ENCODE measurements around the gene FZR1. TPM values are rescaled to one million over a fixed set of nuclear protein-coding genes. Genes with fewer than 3 reads are reported as not detected.

FZR1 gene
- total and polyA plus RNA-seq, 9 donors, result 3.9 to 54.9 (median 44.6) TPM

DNA sequence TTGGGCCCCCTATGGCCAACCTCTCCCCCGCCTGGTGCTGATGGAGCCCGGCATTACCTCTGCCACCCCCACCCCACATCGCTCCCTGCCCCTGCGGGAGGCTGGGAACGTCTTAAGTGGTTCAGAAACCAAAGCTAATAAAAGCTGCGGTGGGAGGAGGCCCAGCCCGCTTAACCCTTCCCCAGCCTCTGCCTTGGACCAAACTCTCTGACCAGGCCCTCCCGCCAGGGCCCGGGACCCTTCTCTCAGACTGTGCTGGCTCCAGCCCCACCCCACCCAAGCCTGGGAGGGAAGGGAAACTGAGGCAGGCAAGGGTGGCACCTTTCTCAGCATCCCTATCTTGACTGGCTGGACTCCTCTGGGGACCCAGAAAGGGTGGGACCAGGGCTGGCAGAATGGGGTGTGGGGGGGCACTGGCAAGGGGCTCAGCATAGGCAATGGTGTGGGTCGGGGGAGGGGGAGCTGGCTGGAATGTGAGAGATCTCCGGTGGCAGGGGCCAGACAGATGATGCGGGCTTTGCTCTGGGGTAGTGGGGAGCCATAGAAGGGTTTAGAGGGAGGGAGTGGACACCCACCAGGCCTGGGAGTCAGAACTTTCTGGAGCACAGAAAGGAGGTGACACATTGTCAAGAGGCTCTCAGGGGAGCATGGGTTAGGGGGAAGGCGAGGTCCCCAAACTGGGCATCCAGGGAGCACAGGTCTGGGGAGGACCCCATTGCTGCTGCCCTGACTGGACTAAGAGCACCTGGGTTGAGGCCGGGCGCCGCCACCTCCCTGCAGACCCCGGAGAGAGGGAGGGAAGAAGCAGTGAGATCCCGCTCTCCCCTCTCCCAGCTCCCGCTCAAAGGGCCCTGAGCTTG is 47.7 kb upstream of the FZR1 start:
- WGBS, 3 donors, result 20 to 26% (median 21%) methylated on average over 19 of the region's 19 CpGs
- H3K9me3 ChIP-seq, result no peaks in the 10 kb centered on the region
- peaks cover 36% of the 10 kb centered on the region for H3K4me1 ChIP-seq (ENCODE audit: insufficient read depth)
- no peak overlapping the region for H3K4me3 ChIP-seq
- TF ChIP-seq, protein P1, sequence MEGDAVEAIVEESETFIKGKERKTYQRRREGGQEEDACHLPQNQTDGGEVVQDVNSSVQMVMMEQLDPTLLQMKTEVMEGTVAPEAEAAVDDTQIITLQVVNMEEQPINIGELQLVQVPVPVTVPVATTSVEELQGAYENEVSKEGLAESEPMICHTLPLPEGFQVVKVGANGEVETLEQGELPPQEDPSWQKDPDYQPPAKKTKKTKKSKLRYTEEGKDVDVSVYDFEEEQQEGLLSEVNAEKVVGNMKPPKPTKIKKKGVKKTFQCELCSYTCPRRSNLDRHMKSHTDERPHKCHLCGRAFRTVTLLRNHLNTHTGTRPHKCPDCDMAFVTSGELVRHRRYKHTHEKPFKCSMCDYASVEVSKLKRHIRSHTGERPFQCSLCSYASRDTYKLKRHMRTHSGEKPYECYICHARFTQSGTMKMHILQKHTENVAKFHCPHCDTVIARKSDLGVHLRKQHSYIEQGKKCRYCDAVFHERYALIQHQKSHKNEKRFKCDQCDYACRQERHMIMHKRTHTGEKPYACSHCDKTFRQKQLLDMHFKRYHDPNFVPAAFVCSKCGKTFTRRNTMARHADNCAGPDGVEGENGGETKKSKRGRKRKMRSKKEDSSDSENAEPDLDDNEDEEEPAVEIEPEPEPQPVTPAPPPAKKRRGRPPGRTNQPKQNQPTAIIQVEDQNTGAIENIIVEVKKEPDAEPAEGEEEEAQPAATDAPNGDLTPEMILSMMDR (IDR thresholded peaks at IDR 0.05), result no peak
- TF ChIP-seq POLR2A (IDR thresholded peaks at IDR 0.05) (no peak), EP300 (IDR thresholded peaks at IDR 0.05) (no peak)
- H3K27me3 ChIP-seq, result no peaks in the 10 kb centered on the region
- intact Hi-C loops (cut with DNase I), result no loop called here
- peak overlapping the region; percentile 92 to 95 for H3K27ac ChIP-seq
- no peaks in the 10 kb centered on the region for H3K36me3 ChIP-seq
- peak in 1 of 5 donors; percentile 59 for DNase-seq

DNA sequence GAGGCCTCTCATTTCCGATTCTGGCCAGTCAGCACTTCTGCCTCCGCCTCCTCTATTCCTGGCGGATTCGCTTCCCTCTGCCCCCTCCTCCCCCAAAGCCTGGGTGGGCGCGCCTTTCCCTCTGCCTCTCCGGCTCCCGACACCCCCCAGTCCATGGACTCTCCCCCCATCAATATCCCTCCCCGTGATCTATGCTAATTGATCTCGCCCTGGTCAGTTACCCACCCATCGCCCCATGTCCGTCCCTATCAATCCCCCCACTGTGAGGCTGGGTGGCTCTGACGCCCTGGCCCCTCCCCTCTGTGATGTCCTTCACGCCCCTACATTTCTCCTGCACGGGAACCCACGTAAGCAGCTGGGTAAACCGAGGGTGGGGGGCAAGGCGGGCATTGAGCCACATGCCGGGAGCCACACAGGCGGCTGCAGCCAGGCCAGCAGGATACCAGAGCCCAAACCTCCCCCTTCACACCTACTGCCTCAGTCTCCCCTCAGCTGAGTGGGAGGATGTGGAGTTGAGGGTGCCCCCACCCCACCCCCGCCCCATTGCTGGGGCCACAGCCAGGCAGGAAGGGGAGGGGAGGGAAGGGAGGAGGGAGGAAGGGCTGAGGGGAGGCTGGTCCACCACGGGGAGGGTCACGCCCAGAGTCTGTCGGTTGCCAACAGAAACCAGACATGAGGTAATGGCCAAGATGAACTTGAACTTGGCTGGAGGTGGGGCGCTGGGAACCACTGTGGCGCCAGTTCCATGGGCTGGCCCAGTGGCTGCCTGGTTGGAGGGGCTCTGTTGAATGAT is 46.8 kb upstream of the FZR1 start:
- intact Hi-C loops (cut with DNase I), result no loop called here
- H3K4me1 ChIP-seq (ENCODE audit: insufficient read depth), result peaks cover 36% of the 10 kb centered on the region
- H3K4me3 ChIP-seq, result no peak overlapping the region

DNA sequence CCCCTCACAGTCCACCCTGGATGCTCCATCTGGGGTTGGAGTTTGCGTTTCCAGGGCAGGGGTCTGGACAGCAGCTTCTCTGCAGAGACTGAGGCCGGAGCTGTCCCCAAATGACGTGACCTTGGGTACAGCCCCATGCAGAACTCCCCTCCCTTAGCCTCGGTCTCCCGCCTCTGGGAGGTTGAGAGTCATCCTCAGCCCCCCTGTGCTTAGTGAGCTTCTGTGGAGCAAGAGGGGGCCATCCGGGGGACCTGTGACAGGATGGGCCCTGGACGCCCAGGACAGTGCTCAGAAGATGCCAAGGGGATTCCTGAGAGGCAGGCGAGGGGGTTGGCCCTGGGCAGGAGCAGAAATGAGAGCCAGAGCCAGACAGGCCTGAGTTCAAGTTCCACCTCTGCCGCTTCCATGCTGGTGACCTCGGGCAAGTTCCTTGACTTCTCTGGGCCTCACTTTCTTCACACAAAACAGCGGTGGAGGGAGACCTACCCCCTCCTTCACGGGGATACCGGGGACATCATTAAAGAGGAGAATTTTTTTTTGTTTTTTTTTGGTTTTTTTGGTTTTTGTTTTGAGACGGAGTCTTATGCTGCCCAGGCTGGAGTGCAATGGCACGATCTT is 46.0 kb upstream of the FZR1 start:
- no peaks in the 10 kb centered on the region for H3K36me3 ChIP-seq
- TF ChIP-seq, protein P1 (IDR thresholded peaks at IDR 0.05), result no peak
- TF ChIP-seq EP300 (IDR thresholded peaks at IDR 0.05), result no peak
- TF ChIP-seq POLR2A (IDR thresholded peaks at IDR 0.05), result peak; percentile 8
- intact Hi-C loops (cut with DNase I), result no loop called here
- H3K27ac ChIP-seq, result peak overlapping the region; percentile 84 to 95
- peak in 1 of 5 donors; percentile 57 for DNase-seq
- no peaks in the 10 kb centered on the region for H3K27me3 ChIP-seq
- no peaks in the 10 kb centered on the region for H3K9me3 ChIP-seq
- H3K4me1 ChIP-seq (ENCODE audit: insufficient read depth), result peaks cover 36% of the 10 kb centered on the region
- H3K4me3 ChIP-seq, result no peak overlapping the region
- WGBS, 3 donors, result 34 to 39% (median 35%) methylated on average over 15 of the region's 15 CpGs

More for the DNA sequence above, 46.8 kb upstream of the FZR1 start:
- Histone ChIP-seq H3K36me3 (no peaks in the 10 kb centered on the region), H3K27me3 (no peaks in the 10 kb centered on the region), H3K27ac (peak overlapping the region; percentile 92 to 95), H3K9me3 (no peaks in the 10 kb centered on the region)
- DNase-seq, result peak; percentile 95 to 96 (median 95)
- WGBS, 3 donors, result 1 to 6% (median 2%) methylated on average over 26 of the region's 26 CpGs
- TF ChIP-seq, protein P1 (IDR thresholded peaks at IDR 0.05), result no peak
- peak; percentile 40 for TF ChIP-seq POLR2A (IDR thresholded peaks at IDR 0.05)

DNA sequence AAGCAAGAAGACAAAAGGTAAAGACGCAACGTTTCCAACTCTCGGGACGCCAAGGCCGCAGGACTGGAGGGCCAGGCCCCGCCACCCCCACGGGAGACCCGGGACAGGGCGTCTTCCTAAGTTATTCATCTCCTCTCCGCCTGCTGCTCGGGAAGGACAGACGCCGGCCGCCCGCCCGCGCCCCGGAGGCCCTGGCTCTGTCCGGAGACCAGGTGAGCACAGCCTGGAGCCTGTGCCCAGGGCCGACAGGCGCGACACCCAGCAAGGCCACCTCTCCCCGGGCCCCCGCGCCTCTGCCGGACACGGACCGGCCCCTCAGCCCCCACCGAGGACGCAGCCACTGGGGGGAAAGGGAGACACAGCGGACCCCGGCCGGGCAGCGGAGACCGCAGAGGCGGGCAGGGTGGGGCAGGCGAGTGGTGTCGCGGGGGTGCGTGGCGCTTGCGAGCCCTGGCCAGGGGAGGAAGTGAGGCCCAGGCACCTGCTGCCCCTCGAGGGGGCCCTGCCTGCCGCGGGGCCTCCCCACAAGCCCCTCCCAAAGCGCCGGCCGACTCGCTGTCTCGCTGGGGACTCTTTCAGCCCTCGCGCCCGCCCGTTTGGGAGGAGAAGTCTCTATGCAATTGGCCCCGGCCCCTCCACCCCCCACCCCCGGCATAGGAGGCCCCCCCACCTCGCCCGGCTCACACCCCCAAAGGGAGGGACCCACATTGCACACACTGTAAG is 43.0 kb upstream of the FZR1 start:
- H3K27ac ChIP-seq, result peak overlapping the region; percentile 17 to 45

More for the DNA sequence above, 43.0 kb upstream of the FZR1 start:
- no peaks in the 10 kb centered on the region for H3K27me3 ChIP-seq
- DNase-seq, result peak in 1 of 5 donors; percentile 48
- intact Hi-C loops (cut with DNase I), result no loop called here
- no peak for TF ChIP-seq EP300 (IDR thresholded peaks at IDR 0.05)
- TF ChIP-seq POLR2A (IDR thresholded peaks at IDR 0.05), result no peak
- TF ChIP-seq, protein P1 (IDR thresholded peaks at IDR 0.05), result no peak
- 73 to 78% (median 78%) methylated on average over 50 to 58 of the region's 58 CpGs for WGBS, 3 donors
- no peaks in the 10 kb centered on the region for H3K36me3 ChIP-seq
- no peak overlapping the region for H3K4me3 ChIP-seq
- H3K4me1 ChIP-seq (ENCODE audit: insufficient read depth), result peaks cover 29% of the 10 kb centered on the region
- no peaks in the 10 kb centered on the region for H3K9me3 ChIP-seq

Measured in ovary (tissue), 9 donors.